GM23338 (cell line): ENCODE data around the gene NCF2.

Experiments used
- CREB1 ChIP-seq: fragments of 250-450 bp; sonication (Bioruptor Pico); IDR thresholded peaks from 2 replicates; pipeline ENCODE4 v1.5.0; 2020; ENCODE audit warnings: low read depth, mild to moderate bottlenecking, moderate library complexity
- CTCF ChIP-seq, 2 experiments: fragments of 200-600 bp in 1 of 2; sonication (generic) in 1 of 2; conservative IDR thresholded peaks; 2 replicates each; pipeline versions ENCODE4 v1.5.1 to v1.6.1; 2016 to 2017; ENCODE audit warnings: antibody characterized with exemption in 2 of 2, low read depth in 2 of 2, mild to moderate bottlenecking in 2 of 2, moderate library complexity in 1 of 2
- EZH2 ChIP-seq: fragments of 200-600 bp; sonication (generic); IDR thresholded peaks from one replicate; pipeline ENCODE4 v1.8.0; 2017; ENCODE audit warnings: antibody characterized with exemption, mild to moderate bottlenecking, low read depth; ENCODE audit not compliant: unreplicated experiment
- EZH2phosphoT487 ChIP-seq: fragments of 200-600 bp; sonication (generic); IDR thresholded peaks from one replicate; pipeline ENCODE4 v1.8.1; 2018; ENCODE audit warnings: antibody characterized with exemption; ENCODE audit not compliant: unreplicated experiment
- JUNB ChIP-seq: IDR thresholded peaks from one replicate; pipeline ENCODE4 v1.6.1; 2016; ENCODE audit warnings: antibody characterized with exemption; ENCODE audit not compliant: unreplicated experiment
- POLR2AphosphoS5 ChIP-seq: IDR thresholded peaks from 2 replicates; pipeline ENCODE4 v1.6.1; 2016; ENCODE audit warnings: antibody characterized with exemption, low read depth
- REST ChIP-seq: IDR thresholded peaks from one replicate; pipeline ENCODE4 v1.6.1; 2018; ENCODE audit warnings: antibody characterized with exemption; ENCODE audit not compliant: unreplicated experiment
- ZNF114 ChIP-seq: fragments of 250-450 bp; sonication (Bioruptor Pico); IDR thresholded peaks from 2 replicates; pipeline ENCODE4 v1.5.0; 2020; ENCODE audit warnings: mild to moderate bottlenecking, moderate library complexity
- ZNF462 ChIP-seq: fragments of 250-450 bp; sonication (Bioruptor Pico); IDR thresholded peaks from 2 replicates; pipeline ENCODE4 v1.5.0; 2020; ENCODE audit warnings: mild to moderate bottlenecking, moderate library complexity

GRCh38 chr1:183635606-183636333 lies 45.5 kb upstream of the NCF2 start, which contains the start of gene ARPC5:
- TF ChIP-seq CREB1, result no peak
- no peak for TF ChIP-seq EZH2
- TF ChIP-seq CTCF (conservative IDR thresholded peaks at IDR 0.05; ENCODE audit: low read depth in 2 of 2), result no peak
- no peak for TF ChIP-seq EZH2phosphoT487
- peak; percentile 89 for TF ChIP-seq POLR2AphosphoS5
- peak; percentile 5 for TF ChIP-seq REST
- TF ChIP-seq JUNB, result no peak
- no peak for TF ChIP-seq ZNF462 (CRISPR knock-in tag)
- no peak for TF ChIP-seq ZNF114 (CRISPR knock-in tag)
